ENCODE data around the gene ELAC1.

DNA sequence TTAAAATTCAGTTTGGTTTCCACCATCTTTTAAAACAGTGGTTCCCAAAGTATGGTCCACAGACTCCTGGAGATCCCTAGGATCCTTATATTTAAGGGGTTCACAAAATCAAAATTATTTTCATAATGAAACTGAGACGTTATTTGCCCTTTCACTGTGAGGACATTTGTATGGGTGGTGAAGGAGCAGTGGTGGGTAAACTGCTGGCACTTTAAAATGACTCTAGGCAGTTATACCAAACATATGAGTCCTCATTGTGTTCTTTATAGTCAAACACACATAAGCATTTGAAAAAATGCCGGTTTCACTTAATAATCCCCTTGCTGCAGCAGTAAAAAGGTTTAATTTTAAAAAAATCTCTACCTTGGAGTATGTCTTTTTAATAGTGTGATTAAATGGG, 69.4 kb downstream of the ELAC1 start:
- TF ChIP-seq, protein P1, sequence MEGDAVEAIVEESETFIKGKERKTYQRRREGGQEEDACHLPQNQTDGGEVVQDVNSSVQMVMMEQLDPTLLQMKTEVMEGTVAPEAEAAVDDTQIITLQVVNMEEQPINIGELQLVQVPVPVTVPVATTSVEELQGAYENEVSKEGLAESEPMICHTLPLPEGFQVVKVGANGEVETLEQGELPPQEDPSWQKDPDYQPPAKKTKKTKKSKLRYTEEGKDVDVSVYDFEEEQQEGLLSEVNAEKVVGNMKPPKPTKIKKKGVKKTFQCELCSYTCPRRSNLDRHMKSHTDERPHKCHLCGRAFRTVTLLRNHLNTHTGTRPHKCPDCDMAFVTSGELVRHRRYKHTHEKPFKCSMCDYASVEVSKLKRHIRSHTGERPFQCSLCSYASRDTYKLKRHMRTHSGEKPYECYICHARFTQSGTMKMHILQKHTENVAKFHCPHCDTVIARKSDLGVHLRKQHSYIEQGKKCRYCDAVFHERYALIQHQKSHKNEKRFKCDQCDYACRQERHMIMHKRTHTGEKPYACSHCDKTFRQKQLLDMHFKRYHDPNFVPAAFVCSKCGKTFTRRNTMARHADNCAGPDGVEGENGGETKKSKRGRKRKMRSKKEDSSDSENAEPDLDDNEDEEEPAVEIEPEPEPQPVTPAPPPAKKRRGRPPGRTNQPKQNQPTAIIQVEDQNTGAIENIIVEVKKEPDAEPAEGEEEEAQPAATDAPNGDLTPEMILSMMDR (conservative IDR thresholded peaks at IDR 0.05): no peak
- no peak for TF ChIP-seq ZFX (IDR thresholded peaks at IDR 0.05)

Measured in C4-2B (cell line).